Measurements from ENCODE around the gene P3H3. TPM values are rescaled to one million over a fixed set of nuclear protein-coding genes. Genes with fewer than 3 reads are reported as not detected.

Gene P3H3
- total RNA-seq, 6 experiments from 2014 or later, result 0.98 to 2.1 (median 1.5) TPM

- ATAC-seq (no peak), DNase-seq (no peak)
- Histone ChIP-seq H3K36me3 (no peaks in the 10 kb centered on the region), H3K27me3 (no peaks in the 10 kb centered on the region), H3K4me3 (no peak overlapping the region), H3K9me3 (no peaks in the 10 kb centered on the region), H3K4me1 (peaks cover 0 to 29% (median 14%) of the 10 kb centered on the region in 4 donors), H3K27ac (no peak overlapping the region)
- TF ChIP-seq CTCF (IDR thresholded peaks at IDR 0.05) (no peak), POLR2A (IDR thresholded peaks at IDR 0.05) (no peak)
- intact Hi-C loops (cut with DNase I), result no loop called here
- WGBS (ENCODE audit: insufficient coverage, low coverage, low lambda C conversion rate, missing lambda C conversion rate), result 82% methylated on average over 4 of the region's 6 CpGs
Measured at GRCh38 chr12:6782119-6782518, 46.1 kb upstream of the P3H3 start.

GRCh38 chr12:6782850-6783566 is 45.2 kb upstream of the P3H3 start:
- H3K4me3 ChIP-seq, result no peak overlapping the region
- intact Hi-C loops (cut with DNase I), result no loop called here

GRCh38 chr12:6783828-6784227 is 44.4 kb upstream of the P3H3 start:
- intact Hi-C loops (cut with DNase I), result no loop called here
- no peak for ATAC-seq
- no peak for DNase-seq
- H3K9me3 ChIP-seq, result no peaks in the 10 kb centered on the region
- TF ChIP-seq POLR2A (IDR thresholded peaks at IDR 0.05) (no peak), CTCF (IDR thresholded peaks at IDR 0.05) (no peak)
- WGBS (ENCODE audit: insufficient coverage, low coverage, low lambda C conversion rate, missing lambda C conversion rate), result 86% methylated on average over 5 of the region's 9 CpGs
- no peak overlapping the region for H3K4me3 ChIP-seq
- no peaks in the 10 kb centered on the region for H3K36me3 ChIP-seq
- peaks cover 0 to 15% (median 8%) of the 10 kb centered on the region in 4 donors for H3K4me1 ChIP-seq
- H3K27ac ChIP-seq, result no peak overlapping the region
- no peaks in the 10 kb centered on the region for H3K27me3 ChIP-seq

More at GRCh38 chr12:6782850-6783566, 45.2 kb upstream of the P3H3 start:
- Histone ChIP-seq H3K9me3 (no peaks in the 10 kb centered on the region), H3K36me3 (no peaks in the 10 kb centered on the region), H3K4me1 (peaks cover 0 to 20% (median 10%) of the 10 kb centered on the region in 4 donors), H3K27me3 (no peaks in the 10 kb centered on the region), H3K27ac (no peak overlapping the region)
- TF ChIP-seq CTCF (IDR thresholded peaks at IDR 0.05) (no peak), POLR2A (IDR thresholded peaks at IDR 0.05) (no peak)
- WGBS (ENCODE audit: insufficient coverage, low coverage, low lambda C conversion rate, missing lambda C conversion rate), result 64% methylated on average over 2 of the region's 10 CpGs
- ATAC-seq (no peak), DNase-seq (no peak)

GRCh38 chr12:6784296-6784695 is 43.9 kb upstream of the P3H3 start:
- intact Hi-C loops (cut with DNase I), result no loop called here
- Histone ChIP-seq H3K27me3 (no peaks in the 10 kb centered on the region), H3K4me3 (no peak overlapping the region), H3K9me3 (no peaks in the 10 kb centered on the region), H3K36me3 (no peaks in the 10 kb centered on the region), H3K27ac (no peak overlapping the region), H3K4me1 (peaks cover 0 to 11% (median 6%) of the 10 kb centered on the region in 4 donors)
- no peak for TF ChIP-seq POLR2A (IDR thresholded peaks at IDR 0.05)
- no peak for TF ChIP-seq CTCF (IDR thresholded peaks at IDR 0.05)
- WGBS (ENCODE audit: insufficient coverage, low coverage, low lambda C conversion rate, missing lambda C conversion rate), result 80% methylated on average over 1 of the region's 5 CpGs
- ATAC-seq (no peak), DNase-seq (no peak)
